GM12874 (cell line): ENCODE measurements around the gene MAB21L4.

Experiments used
- CTCF ChIP-seq: IDR thresholded peaks from 2 replicates; pipeline ENCODE4 v1.5.1; 2011; ENCODE audit warnings: low read depth, mild to moderate bottlenecking, control low read depth, low read length, moderate library complexity; ENCODE audit not compliant: insufficient read depth

MAB21L4 gene

GRCh38 chr2:240851078-240851991 lies 44.6 kb downstream of the MAB21L4 start:
- TF ChIP-seq CTCF = peak; percentile 92

GRCh38 chr2:240850756-240851077 lies 45.2 kb downstream of the MAB21L4 start:
- no peak for TF ChIP-seq CTCF

GRCh38 chr2:240850026-240850425 lies 45.9 kb downstream of the MAB21L4 start:
- TF ChIP-seq CTCF = no peak

- no peak for TF ChIP-seq CTCF
Measured at GRCh38 chr2:240848900-240849680, 46.9 kb downstream of the MAB21L4 start.

GRCh38 chr2:240847817-240848216 lies 48.1 kb downstream of the MAB21L4 start:
- no peak for TF ChIP-seq CTCF

- no peak for TF ChIP-seq CTCF
Measured at GRCh38 chr2:240846873-240847595, 48.9 kb downstream of the MAB21L4 start.
